ENCODE results near the gene SLC38A7.
"Not testable (repeated sequence)": the region's sequence is repeated elsewhere in the genome, so short reads cannot be mapped to it uniquely, and the experiment has no call there.

SLC38A7 gene

GRCh38 chr16:58713742-58714141 lies 29.2 kb upstream of the SLC38A7 start:
- Histone ChIP-seq H3K4me3 (ENCODE audit: low read length) (no peak overlapping the region), H3K36me3 (ENCODE audit: control insufficient read depth, insufficient read depth, low read length) (peaks cover 5% of the 10 kb centered on the region), H3K27me3 (ENCODE audit: control insufficient read depth, insufficient read depth, low read length) (no peaks in the 10 kb centered on the region), H3K9ac (ENCODE audit: low read length) (no peak overlapping the region), H3K9me3 (ENCODE audit: control insufficient read depth, low read length) (no peaks in the 10 kb centered on the region), H3K4me1 (ENCODE audit: control insufficient read depth, insufficient read depth, low read length) (no peaks in the 10 kb centered on the region)

- H3K4me3 ChIP-seq (ENCODE audit: low read length): no peak overlapping the region
- H3K9me3 ChIP-seq (ENCODE audit: control insufficient read depth, low read length): no peaks in the 10 kb centered on the region
- no peaks in the 10 kb centered on the region for H3K27me3 ChIP-seq (ENCODE audit: control insufficient read depth, insufficient read depth, low read length)
- H3K4me1 ChIP-seq (ENCODE audit: control insufficient read depth, insufficient read depth, low read length): no peaks in the 10 kb centered on the region
- H3K36me3 ChIP-seq (ENCODE audit: control insufficient read depth, insufficient read depth, low read length): no peaks in the 10 kb centered on the region
- H3K9ac ChIP-seq (ENCODE audit: low read length): no peak overlapping the region
Observed at GRCh38 chr16:58709333-58709732, 24.8 kb upstream of the SLC38A7 start.

- H3K9me3 ChIP-seq (ENCODE audit: control insufficient read depth, low read length): no peaks in the 10 kb centered on the region
- no peak overlapping the region for H3K4me3 ChIP-seq (ENCODE audit: low read length)
- H3K9ac ChIP-seq (ENCODE audit: low read length): no peak overlapping the region
- H3K4me1 ChIP-seq (ENCODE audit: control insufficient read depth, insufficient read depth, low read length): no peaks in the 10 kb centered on the region
- no peaks in the 10 kb centered on the region for H3K36me3 ChIP-seq (ENCODE audit: control insufficient read depth, insufficient read depth, low read length)
- H3K27me3 ChIP-seq (ENCODE audit: control insufficient read depth, insufficient read depth, low read length): no peaks in the 10 kb centered on the region
Observed at GRCh38 chr16:58699151-58699550, 14.6 kb upstream of the SLC38A7 start.

- Histone ChIP-seq H3K27me3 (ENCODE audit: control insufficient read depth, insufficient read depth, low read length) (no peaks in the 10 kb centered on the region), H3K4me3 (ENCODE audit: low read length) (no peak overlapping the region), H3K9ac (ENCODE audit: low read length) (no peak overlapping the region), H3K36me3 (ENCODE audit: control insufficient read depth, insufficient read depth, low read length) (no peaks in the 10 kb centered on the region), H3K4me1 (ENCODE audit: control insufficient read depth, insufficient read depth, low read length) (no peaks in the 10 kb centered on the region), H3K9me3 (ENCODE audit: control insufficient read depth, low read length) (no peaks in the 10 kb centered on the region)
Observed at GRCh38 chr16:58695368-58695767, 10.8 kb upstream of the SLC38A7 start.

- H3K9ac ChIP-seq (ENCODE audit: low read length): no peak overlapping the region
- no peaks in the 10 kb centered on the region for H3K27me3 ChIP-seq (ENCODE audit: control insufficient read depth, insufficient read depth, low read length)
- no peaks in the 10 kb centered on the region for H3K36me3 ChIP-seq (ENCODE audit: control insufficient read depth, insufficient read depth, low read length)
- no peak overlapping the region for H3K4me3 ChIP-seq (ENCODE audit: low read length)
- H3K4me1 ChIP-seq (ENCODE audit: control insufficient read depth, insufficient read depth, low read length): no peaks in the 10 kb centered on the region
- H3K9me3 ChIP-seq (ENCODE audit: control insufficient read depth, low read length): no peaks in the 10 kb centered on the region
Observed at GRCh38 chr16:58692450-58692849, 7.9 kb upstream of the SLC38A7 start.

GRCh38 chr16:58686985-58687706 lies 2.6 kb upstream of the SLC38A7 start:
- not testable (repeated sequence) for H3K36me3 ChIP-seq (ENCODE audit: control insufficient read depth, insufficient read depth, low read length); H3K27me3 ChIP-seq (ENCODE audit: control insufficient read depth, insufficient read depth, low read length); H3K9ac ChIP-seq (ENCODE audit: low read length); H3K9me3 ChIP-seq (ENCODE audit: control insufficient read depth, low read length); H3K4me3 ChIP-seq (ENCODE audit: low read length)
- peaks cover 14% of the 10 kb centered on the region for H3K4me1 ChIP-seq (ENCODE audit: control insufficient read depth, insufficient read depth, low read length)

GRCh38 chr16:58685084-58685449 lies 497 bp upstream of the SLC38A7 start:
- Histone ChIP-seq H3K27me3 (ENCODE audit: control insufficient read depth, insufficient read depth, low read length) (no peaks in the 10 kb centered on the region), H3K4me1 (ENCODE audit: control insufficient read depth, insufficient read depth, low read length) (peaks cover 14% of the 10 kb centered on the region), H3K36me3 (ENCODE audit: control insufficient read depth, insufficient read depth, low read length) (no peaks in the 10 kb centered on the region), H3K9me3 (ENCODE audit: control insufficient read depth, low read length) (no peaks in the 10 kb centered on the region), H3K4me3 (ENCODE audit: low read length) (peak overlapping the region; percentile 76), H3K9ac (ENCODE audit: low read length) (peak overlapping the region; percentile 78)

GRCh38 chr16:58684001-58684353 lies 593 bp downstream of the SLC38A7 start:
- no peaks in the 10 kb centered on the region for H3K9me3 ChIP-seq (ENCODE audit: control insufficient read depth, low read length)
- H3K27me3 ChIP-seq (ENCODE audit: control insufficient read depth, insufficient read depth, low read length): no peaks in the 10 kb centered on the region
- H3K9ac ChIP-seq (ENCODE audit: low read length): peak overlapping the region; percentile 78
- no peaks in the 10 kb centered on the region for H3K36me3 ChIP-seq (ENCODE audit: control insufficient read depth, insufficient read depth, low read length)
- peak overlapping the region; percentile 76 for H3K4me3 ChIP-seq (ENCODE audit: low read length)
- peaks cover 14% of the 10 kb centered on the region for H3K4me1 ChIP-seq (ENCODE audit: control insufficient read depth, insufficient read depth, low read length)

- Histone ChIP-seq H3K4me1 (ENCODE audit: control insufficient read depth, insufficient read depth, low read length) (peaks cover 10% of the 10 kb centered on the region), H3K9me3 (ENCODE audit: control insufficient read depth, low read length) (no peaks in the 10 kb centered on the region), H3K36me3 (ENCODE audit: control insufficient read depth, insufficient read depth, low read length) (no peaks in the 10 kb centered on the region), H3K9ac (ENCODE audit: low read length) (no peak overlapping the region), H3K4me3 (ENCODE audit: low read length) (no peak overlapping the region), H3K27me3 (ENCODE audit: control insufficient read depth, insufficient read depth, low read length) (no peaks in the 10 kb centered on the region)
Observed at GRCh38 chr16:58679763-58680162, 4.8 kb downstream of the SLC38A7 start.

GRCh38 chr16:58678716-58679115 lies 5.9 kb downstream of the SLC38A7 start:
- Histone ChIP-seq H3K9ac (ENCODE audit: low read length) (no peak overlapping the region), H3K36me3 (ENCODE audit: control insufficient read depth, insufficient read depth, low read length) (no peaks in the 10 kb centered on the region)

GRCh38 chr16:58678269-58678668 lies 6.3 kb downstream of the SLC38A7 start:
- no peaks in the 10 kb centered on the region for H3K27me3 ChIP-seq (ENCODE audit: control insufficient read depth, insufficient read depth, low read length)
- no peak overlapping the region for H3K4me3 ChIP-seq (ENCODE audit: low read length)
- H3K36me3 ChIP-seq (ENCODE audit: control insufficient read depth, insufficient read depth, low read length): no peaks in the 10 kb centered on the region
- no peak overlapping the region for H3K9ac ChIP-seq (ENCODE audit: low read length)
- no peaks in the 10 kb centered on the region for H3K9me3 ChIP-seq (ENCODE audit: control insufficient read depth, low read length)
- no peaks in the 10 kb centered on the region for H3K4me1 ChIP-seq (ENCODE audit: control insufficient read depth, insufficient read depth, low read length)

More at GRCh38 chr16:58678716-58679115, 5.9 kb downstream of the SLC38A7 start:
- Histone ChIP-seq H3K9me3 (ENCODE audit: control insufficient read depth, low read length) (no peaks in the 10 kb centered on the region), H3K27me3 (ENCODE audit: control insufficient read depth, insufficient read depth, low read length) (no peaks in the 10 kb centered on the region), H3K4me1 (ENCODE audit: control insufficient read depth, insufficient read depth, low read length) (peaks cover 4% of the 10 kb centered on the region), H3K4me3 (ENCODE audit: low read length) (no peak overlapping the region)

GRCh38 chr16:58670946-58671583 lies 13.5 kb downstream of the SLC38A7 start:
- no peaks in the 10 kb centered on the region for H3K4me1 ChIP-seq (ENCODE audit: control insufficient read depth, insufficient read depth, low read length)
- no peaks in the 10 kb centered on the region for H3K36me3 ChIP-seq (ENCODE audit: control insufficient read depth, insufficient read depth, low read length)
- no peaks in the 10 kb centered on the region for H3K9me3 ChIP-seq (ENCODE audit: control insufficient read depth, low read length)
- no peak overlapping the region for H3K4me3 ChIP-seq (ENCODE audit: low read length)
- H3K27me3 ChIP-seq (ENCODE audit: control insufficient read depth, insufficient read depth, low read length): no peaks in the 10 kb centered on the region
- no peak overlapping the region for H3K9ac ChIP-seq (ENCODE audit: low read length)

Data from mucosa of stomach (tissue), 1 donor.